ENCODE results near the gene MVB12A. TPM values are rescaled to one million over a fixed set of nuclear protein-coding genes. Genes with fewer than 3 reads are reported as not detected.
A peak's percentile ranks its signal among the peaks of the same experiment; 100 is the strongest.

MVB12A gene
- total RNA-seq, 1 donor from 2014 or later, result 36.3 TPM

DNA sequence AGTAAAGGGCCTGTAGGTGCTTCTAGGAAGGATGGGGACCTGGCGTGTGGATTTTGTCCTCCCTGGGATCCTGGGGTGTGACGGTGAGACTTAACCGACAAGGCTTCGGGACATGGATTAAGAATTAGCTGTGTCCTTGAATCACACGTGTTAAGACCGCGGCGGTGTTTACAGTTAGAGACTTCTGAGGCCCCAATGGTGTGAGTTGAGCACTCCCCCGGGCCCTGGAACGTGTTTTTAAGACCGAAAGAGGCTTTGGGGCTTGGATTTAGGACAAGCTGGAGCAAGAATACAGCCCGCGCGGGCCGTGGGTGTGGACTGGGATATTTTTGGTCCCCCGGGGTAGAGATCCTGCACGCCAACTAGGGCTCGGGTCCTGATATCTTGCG lies 49.2 kb downstream of the MVB12A start:
- intact Hi-C loops (cut with DNase I), result no loop called here
- Histone ChIP-seq H3K27me3 (no peaks in the 10 kb centered on the region), H3K9me3 (no peaks in the 10 kb centered on the region), H3K4me3 (peak overlapping the region; percentile 78), H3K4me1 (peaks cover 27% of the 10 kb centered on the region), H3K27ac (peak overlapping the region; percentile 91), H3K36me3 (no peaks in the 10 kb centered on the region)
- TF ChIP-seq, protein P1, sequence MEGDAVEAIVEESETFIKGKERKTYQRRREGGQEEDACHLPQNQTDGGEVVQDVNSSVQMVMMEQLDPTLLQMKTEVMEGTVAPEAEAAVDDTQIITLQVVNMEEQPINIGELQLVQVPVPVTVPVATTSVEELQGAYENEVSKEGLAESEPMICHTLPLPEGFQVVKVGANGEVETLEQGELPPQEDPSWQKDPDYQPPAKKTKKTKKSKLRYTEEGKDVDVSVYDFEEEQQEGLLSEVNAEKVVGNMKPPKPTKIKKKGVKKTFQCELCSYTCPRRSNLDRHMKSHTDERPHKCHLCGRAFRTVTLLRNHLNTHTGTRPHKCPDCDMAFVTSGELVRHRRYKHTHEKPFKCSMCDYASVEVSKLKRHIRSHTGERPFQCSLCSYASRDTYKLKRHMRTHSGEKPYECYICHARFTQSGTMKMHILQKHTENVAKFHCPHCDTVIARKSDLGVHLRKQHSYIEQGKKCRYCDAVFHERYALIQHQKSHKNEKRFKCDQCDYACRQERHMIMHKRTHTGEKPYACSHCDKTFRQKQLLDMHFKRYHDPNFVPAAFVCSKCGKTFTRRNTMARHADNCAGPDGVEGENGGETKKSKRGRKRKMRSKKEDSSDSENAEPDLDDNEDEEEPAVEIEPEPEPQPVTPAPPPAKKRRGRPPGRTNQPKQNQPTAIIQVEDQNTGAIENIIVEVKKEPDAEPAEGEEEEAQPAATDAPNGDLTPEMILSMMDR (IDR thresholded peaks at IDR 0.05), result no peak
- DNase-seq (no peak), ATAC-seq (no peak)

DNA sequence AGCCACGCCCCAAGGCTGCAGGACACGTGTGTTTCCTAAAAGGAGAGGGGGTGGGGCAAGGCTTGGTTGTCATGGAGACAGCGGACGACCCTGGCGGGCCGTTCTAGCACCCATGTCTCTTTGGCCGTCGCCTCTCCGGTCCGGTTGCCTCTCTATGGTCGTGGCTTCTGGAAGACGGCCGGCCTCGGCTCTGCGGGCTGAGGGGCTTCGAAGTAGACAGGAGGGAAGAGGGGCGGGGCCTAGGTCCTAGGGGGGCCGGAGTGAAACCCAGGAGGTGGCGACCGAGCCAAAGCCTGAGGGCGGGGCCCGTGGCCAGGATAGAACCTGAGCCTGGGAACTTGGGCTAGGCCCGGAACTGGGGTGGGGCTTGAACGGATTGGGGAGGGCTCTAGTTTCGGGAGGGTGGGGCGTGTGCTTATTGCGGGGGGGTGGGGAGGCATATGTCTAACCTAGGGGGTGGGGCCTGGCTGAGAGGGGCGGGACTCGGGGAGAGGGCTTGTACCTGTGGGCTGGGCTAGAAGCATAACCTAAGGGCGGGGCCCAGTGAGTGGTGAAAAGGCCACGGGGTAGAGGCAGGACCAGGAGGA lies 49.7 kb downstream of the MVB12A start:
- H3K9me3 ChIP-seq, result no peaks in the 10 kb centered on the region
- TF ChIP-seq, protein P1 (IDR thresholded peaks at IDR 0.05), result no peak
- H3K27me3 ChIP-seq, result no peaks in the 10 kb centered on the region
- no peaks in the 10 kb centered on the region for H3K36me3 ChIP-seq
- H3K4me3 ChIP-seq, result peak overlapping the region; percentile 78
- DNase-seq (peak; percentile 99), ATAC-seq (peak; percentile 86)
- H3K4me1 ChIP-seq, result peaks cover 27% of the 10 kb centered on the region
- intact Hi-C loops (cut with DNase I), result no loop called here
- peak overlapping the region; percentile 91 for H3K27ac ChIP-seq

DNA sequence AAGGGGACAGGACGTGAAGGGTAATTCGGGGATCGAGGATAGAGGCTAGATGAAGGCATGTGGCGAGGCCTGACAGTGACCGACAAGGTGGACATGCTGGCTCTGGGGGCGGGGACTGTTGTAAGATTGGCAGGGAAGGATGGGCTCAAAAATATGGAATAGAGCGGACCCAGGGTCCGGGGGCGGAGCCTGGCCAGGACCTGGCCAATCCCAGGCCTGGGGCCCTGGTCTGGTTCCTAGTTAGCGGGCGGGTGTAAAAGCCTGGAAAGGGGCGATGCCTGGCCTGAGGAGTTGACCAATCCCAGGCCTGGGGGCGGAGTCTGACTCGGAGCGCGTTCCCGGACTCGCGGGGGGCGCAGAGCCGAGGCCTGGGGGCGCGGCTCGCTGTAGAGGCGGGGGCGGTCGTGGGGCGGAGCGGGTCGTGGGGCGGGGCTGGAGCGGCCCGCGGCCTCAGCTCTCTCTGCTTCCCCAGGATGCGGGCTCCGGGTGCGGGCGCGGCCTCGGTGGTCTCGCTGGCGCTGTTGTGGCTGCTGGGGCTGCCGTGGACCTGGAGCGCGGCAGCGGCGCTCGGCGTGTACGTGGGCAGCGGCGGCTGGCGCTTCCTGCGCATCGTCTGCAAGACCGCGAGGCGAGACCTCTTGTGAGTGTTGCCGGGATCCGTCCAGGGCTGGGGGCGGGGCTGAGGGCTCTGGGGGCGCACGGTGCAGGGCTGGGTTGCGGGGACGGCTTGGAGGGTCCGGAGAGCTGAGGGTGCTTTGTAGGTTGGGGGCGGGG lies 50.4 kb downstream of the MVB12A start, which contains the start of gene SLC27A1:
Gene SLC27A1, plus strand, starts transcription at position 457 of the 774 bp plus-strand sequence. Its CDS starts 17 bp downstream, at position 474.
- peak; percentile 99 for DNase-seq
- H3K36me3 ChIP-seq, result no peaks in the 10 kb centered on the region
- TF ChIP-seq, protein P1 (IDR thresholded peaks at IDR 0.05), result no peak
- intact Hi-C loops (cut with DNase I), result no loop called here
- peaks cover 31% of the 10 kb centered on the region for H3K4me1 ChIP-seq
- H3K27me3 ChIP-seq, result no peaks in the 10 kb centered on the region
- H3K27ac ChIP-seq, result peak within 1 kb of the TSS; percentile 91
- H3K9me3 ChIP-seq, result no peaks in the 10 kb centered on the region
- peak; percentile 92 for ATAC-seq
- peak within 1 kb of the TSS; percentile 78 for H3K4me3 ChIP-seq

GRCh38 chr19:17471410-17472125 lies 51.7 kb downstream of the MVB12A start:
- TF ChIP-seq, protein P1 (IDR thresholded peaks at IDR 0.05), result no peak
- Histone ChIP-seq H3K9me3 (no peaks in the 10 kb centered on the region), H3K4me1 (peaks cover 34% of the 10 kb centered on the region), H3K4me3 (peak overlapping the region; percentile 78), H3K27ac (no peak overlapping the region), H3K27me3 (no peaks in the 10 kb centered on the region), H3K36me3 (no peaks in the 10 kb centered on the region)
- ATAC-seq, result no peak
- no peak for DNase-seq
- intact Hi-C loops (cut with DNase I), result no loop called here

DNA sequence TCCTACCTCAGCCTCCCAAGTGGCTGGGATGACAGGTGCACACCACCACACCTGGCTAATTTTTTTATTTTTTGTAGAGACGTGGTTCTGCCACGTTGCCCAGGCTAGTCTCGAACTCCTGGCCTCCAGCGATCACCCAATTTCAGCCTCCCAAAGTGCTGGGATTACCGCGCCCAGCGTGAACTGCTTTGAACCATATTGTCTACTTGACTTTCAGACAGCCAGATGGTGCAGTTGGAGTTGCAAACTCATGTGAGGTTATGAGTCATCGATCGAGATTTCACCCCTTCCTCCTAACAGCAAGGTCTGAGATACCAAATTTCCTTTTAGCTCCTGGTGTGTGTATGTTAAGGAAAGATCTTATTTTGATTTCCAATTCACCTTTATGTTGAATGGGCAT lies 53.2 kb downstream of the MVB12A start:
- TF ChIP-seq, protein P1 (IDR thresholded peaks at IDR 0.05), result no peak
- ATAC-seq (no peak), DNase-seq (no peak)
- no peaks in the 10 kb centered on the region for H3K9me3 ChIP-seq
- no peaks in the 10 kb centered on the region for H3K36me3 ChIP-seq
- H3K27ac ChIP-seq, result peak overlapping the region; percentile 24
- no peaks in the 10 kb centered on the region for H3K27me3 ChIP-seq
- intact Hi-C loops (cut with DNase I), result no loop called here
- peaks cover 31% of the 10 kb centered on the region for H3K4me1 ChIP-seq
- no peak overlapping the region for H3K4me3 ChIP-seq

Other genes starting within 250 kb of the MVB12A start
- 24.0 TPM for gene USE1, start 204.7 kb upstream of the MVB12A start, total RNA-seq
- gene OCEL1, start 193.8 kb upstream of the MVB12A start, total RNA-seq, result 31.6 TPM
- 41.7 TPM for gene NR2F6, start 174.1 kb upstream of the MVB12A start, total RNA-seq
- gene USHBP1, start 155.3 kb upstream of the MVB12A start, total RNA-seq, result 14.0 TPM
- 67.9 TPM for gene BABAM1, start 152.6 kb upstream of the MVB12A start, total RNA-seq
- 0.64 TPM for gene ANKLE1, start 138.1 kb upstream of the MVB12A start, total RNA-seq
- gene ABHD8, start 116.6 kb upstream of the MVB12A start, total RNA-seq, result 17.1 TPM
- 84.9 TPM for gene MRPL34, start 114.2 kb upstream of the MVB12A start, total RNA-seq
- 30.4 TPM for gene DDA1, start 110.5 kb upstream of the MVB12A start, total RNA-seq
- gene ANO8, start 85.2 kb upstream of the MVB12A start, total RNA-seq, result 14.6 TPM
- gene GTPBP3, start 82.5 kb upstream of the MVB12A start, total RNA-seq, result 17.7 TPM
- 174 TPM for gene PLVAP, start 42.7 kb upstream of the MVB12A start, total RNA-seq
- 2.0 TPM for gene CCDC194, start 25.9 kb upstream of the MVB12A start, total RNA-seq
- gene BST2, start 14.4 kb upstream of the MVB12A start, total RNA-seq, result 133 TPM
- gene TMEM221, start 28.6 kb downstream of the MVB12A start, total RNA-seq, result not detected
- gene NXNL1, start 40.9 kb downstream of the MVB12A start, total RNA-seq, result not detected
- 27.8 TPM for gene SLC27A1, start 50.5 kb downstream of the MVB12A start, total RNA-seq
- 78.0 TPM for gene PGLS, start 91.6 kb downstream of the MVB12A start, total RNA-seq
- gene COLGALT1, start 135.6 kb downstream of the MVB12A start, total RNA-seq, result 104 TPM

Data from upper lobe of right lung (tissue), 1 donor.